Nephron (organoid): ENCODE data around the gene RASSF10.

Source experiments
- H3K27ac Mint-ChIP-seq, 3 experiments: 2 replicates each; pipeline ENCODE4 v1.8.0; 2020; ENCODE audit warnings: mixed read lengths in 3 of 3, mild to moderate bottlenecking in 2 of 3, moderate library complexity in 1 of 3
- H3K27me3 Mint-ChIP-seq: 2 replicates; pipeline ENCODE4 v1.8.0; 2021; ENCODE audit warnings: low read depth, mild to moderate bottlenecking, moderate library complexity, mixed read lengths
- H3K36me3 Mint-ChIP-seq: 2 replicates; pipeline ENCODE4 v1.8.0; 2020; ENCODE audit warnings: low read depth, mixed read lengths
- H3K4me1 Mint-ChIP-seq: 2 replicates; pipeline ENCODE4 v1.8.0; 2020; ENCODE audit warnings: mixed read lengths
- H3K4me3 Mint-ChIP-seq, 3 experiments: 2 replicates each; pipeline ENCODE4 v1.8.0; 2020; ENCODE audit warnings: mild to moderate bottlenecking in 3 of 3, mixed read lengths in 3 of 3, moderate library complexity in 2 of 3
- H3K9me3 Mint-ChIP-seq: 2 replicates; pipeline ENCODE4 v1.8.0; 2020; ENCODE audit warnings: mixed read lengths
- TF ChIP-seq, protein P1 (sequence below), 3 experiments: fragments of 200-600 bp; sonication (generic); IDR thresholded peaks; one replicate each; pipeline ENCODE4 v1.5.0; 2021; ENCODE audit warnings: antibody characterized with exemption in 3 of 3; ENCODE audit not compliant: unreplicated experiment in 3 of 3

The RASSF10 gene

DNA sequence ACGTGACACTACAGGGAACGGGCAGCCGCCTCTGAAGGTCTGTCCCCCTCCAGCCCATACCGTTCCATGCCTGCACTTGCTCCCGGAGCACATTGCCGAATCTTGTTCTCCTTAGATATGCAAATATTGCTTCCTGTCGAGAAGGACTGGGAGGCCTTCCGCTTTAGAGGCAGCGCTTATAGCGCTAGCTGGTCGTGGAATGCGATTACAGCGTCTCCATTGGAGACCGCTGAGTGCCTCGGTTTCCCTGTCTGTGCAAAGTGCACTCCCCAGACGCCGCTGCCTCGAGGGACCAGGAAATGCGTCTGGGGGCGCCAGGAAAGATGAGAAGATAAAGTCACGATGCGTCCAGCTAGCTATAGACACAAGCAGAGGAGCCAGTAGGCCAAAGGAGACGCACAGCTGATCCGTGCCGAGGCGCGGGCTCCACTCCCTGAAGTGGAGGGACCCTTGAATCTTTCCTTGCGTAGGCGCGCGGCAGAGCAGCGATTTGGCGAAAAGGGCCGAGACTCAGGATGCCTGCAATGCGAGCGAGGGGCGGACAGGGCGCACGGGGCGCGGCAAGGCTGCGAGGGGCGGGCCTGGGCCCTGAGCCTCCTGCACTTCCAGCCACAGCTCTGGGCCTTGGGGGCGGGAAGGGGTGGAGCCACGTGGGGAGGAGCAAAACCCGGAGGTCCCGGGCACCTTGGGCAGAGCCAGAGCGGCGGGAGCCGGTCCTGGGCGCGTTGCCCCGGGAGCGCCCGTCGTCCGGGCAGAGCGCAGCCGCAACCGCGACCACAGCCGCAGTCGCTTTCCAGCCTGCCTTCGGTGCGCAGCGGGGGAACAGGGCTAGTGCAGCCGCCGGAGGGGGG, at the start of gene RASSF10:
Gene RASSF10, plus strand, starts transcription at position 692 of the 851 bp plus-strand sequence. CDS start 261 bp downstream, outside the sequence.
- H3K4me3 Mint-ChIP-seq: peak within 1 kb of the TSS; percentile 88 to 92 (median 89)
- TF ChIP-seq, protein P1, sequence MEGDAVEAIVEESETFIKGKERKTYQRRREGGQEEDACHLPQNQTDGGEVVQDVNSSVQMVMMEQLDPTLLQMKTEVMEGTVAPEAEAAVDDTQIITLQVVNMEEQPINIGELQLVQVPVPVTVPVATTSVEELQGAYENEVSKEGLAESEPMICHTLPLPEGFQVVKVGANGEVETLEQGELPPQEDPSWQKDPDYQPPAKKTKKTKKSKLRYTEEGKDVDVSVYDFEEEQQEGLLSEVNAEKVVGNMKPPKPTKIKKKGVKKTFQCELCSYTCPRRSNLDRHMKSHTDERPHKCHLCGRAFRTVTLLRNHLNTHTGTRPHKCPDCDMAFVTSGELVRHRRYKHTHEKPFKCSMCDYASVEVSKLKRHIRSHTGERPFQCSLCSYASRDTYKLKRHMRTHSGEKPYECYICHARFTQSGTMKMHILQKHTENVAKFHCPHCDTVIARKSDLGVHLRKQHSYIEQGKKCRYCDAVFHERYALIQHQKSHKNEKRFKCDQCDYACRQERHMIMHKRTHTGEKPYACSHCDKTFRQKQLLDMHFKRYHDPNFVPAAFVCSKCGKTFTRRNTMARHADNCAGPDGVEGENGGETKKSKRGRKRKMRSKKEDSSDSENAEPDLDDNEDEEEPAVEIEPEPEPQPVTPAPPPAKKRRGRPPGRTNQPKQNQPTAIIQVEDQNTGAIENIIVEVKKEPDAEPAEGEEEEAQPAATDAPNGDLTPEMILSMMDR (IDR thresholded peaks at IDR 0.05; ENCODE audit: unreplicated experiment in 3 of 3): no peak
- H3K4me1 Mint-ChIP-seq: peaks cover 43% of the 10 kb centered on the region

DNA sequence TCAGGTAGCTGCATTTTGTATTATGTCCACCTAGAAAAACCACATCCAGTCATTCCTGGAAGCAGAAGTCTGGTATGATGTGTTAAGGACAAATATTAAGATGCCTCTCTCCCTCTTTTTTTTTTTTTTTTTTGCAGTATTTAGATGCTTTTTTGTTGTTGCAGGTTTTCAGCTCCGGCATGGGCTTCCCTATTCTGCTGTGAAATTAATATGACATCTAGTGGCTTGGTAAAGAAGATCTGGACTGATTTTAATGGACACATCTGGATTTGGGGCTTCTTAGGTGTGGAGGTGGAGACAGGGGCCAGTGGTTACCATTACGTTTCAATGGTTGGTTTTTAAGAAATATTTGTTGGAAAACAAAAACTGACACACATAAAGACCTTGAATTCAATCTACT, 47.5 kb upstream of the RASSF10 start:
- Mint-ChIP-seq H3K4me3 (no peak overlapping the region), H3K27me3 (peaks cover 23% of the 10 kb centered on the region), H3K27ac (no peak overlapping the region), H3K4me1 (peaks cover 4% of the 10 kb centered on the region), H3K36me3 (no peaks in the 10 kb centered on the region), H3K9me3 (peaks cover 6% of the 10 kb centered on the region)
- TF ChIP-seq, protein P1 (IDR thresholded peaks at IDR 0.05; ENCODE audit: unreplicated experiment in 3 of 3): no peak

More for the DNA sequence above, at the start of gene RASSF10:
- Mint-ChIP-seq H3K36me3 (peaks cover 5% of the 10 kb centered on the region), H3K9me3 (peaks cover 15% of the 10 kb centered on the region), H3K27ac (peak within 1 kb of the TSS in 2 of 3 experiments; percentile 71 to 95), H3K27me3 (peaks cover 100% of the 10 kb centered on the region)

DNA sequence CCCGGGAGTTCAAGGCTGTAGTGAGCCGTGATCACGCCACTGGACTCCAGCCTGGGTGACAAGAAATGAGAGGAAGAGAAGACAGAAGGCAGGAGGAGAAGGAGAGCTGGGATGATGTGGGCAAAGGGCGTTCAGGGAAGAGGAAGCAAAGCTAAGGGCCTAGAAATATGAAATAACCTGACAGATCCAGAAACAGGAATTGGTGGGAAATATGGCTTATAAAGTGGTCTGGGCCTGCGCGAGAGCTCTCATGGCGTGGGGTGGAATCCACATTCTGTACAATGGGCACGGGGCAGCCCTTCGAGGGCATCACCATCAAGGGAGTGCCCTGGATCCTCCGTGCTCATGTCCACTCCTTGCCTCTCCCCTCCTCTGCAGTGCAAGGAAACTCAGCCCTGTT, 46.8 kb upstream of the RASSF10 start:
- Mint-ChIP-seq H3K27ac (no peak overlapping the region), H3K27me3 (peaks cover 23% of the 10 kb centered on the region), H3K4me3 (no peak overlapping the region), H3K36me3 (no peaks in the 10 kb centered on the region), H3K9me3 (peaks cover 4% of the 10 kb centered on the region), H3K4me1 (peaks cover 4% of the 10 kb centered on the region)
- TF ChIP-seq, protein P1 (IDR thresholded peaks at IDR 0.05; ENCODE audit: unreplicated experiment in 3 of 3): no peak

DNA sequence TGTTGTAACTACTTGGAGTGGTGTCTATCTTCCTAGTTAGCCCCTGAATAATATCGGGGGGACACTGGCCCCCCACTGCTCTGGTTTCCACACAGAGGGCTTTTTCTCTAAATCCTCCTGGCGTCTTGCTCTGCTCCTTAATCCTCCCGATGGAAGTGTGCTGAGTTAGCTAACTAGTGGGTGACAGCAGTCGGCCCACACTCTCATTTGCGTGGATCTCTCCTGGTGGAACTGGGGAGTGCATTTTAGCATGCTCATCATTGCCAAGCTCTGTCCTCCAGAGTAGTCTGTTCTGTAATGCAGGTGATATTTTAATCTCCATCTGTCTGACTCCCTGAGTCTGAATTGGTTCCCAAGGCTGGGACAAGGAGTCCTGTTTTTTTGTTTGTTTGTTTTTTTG, 46.1 kb upstream of the RASSF10 start:
- TF ChIP-seq, protein P1 (IDR thresholded peaks at IDR 0.05; ENCODE audit: unreplicated experiment in 3 of 3): no peak
- Mint-ChIP-seq H3K4me3 (no peak overlapping the region), H3K36me3 (no peaks in the 10 kb centered on the region), H3K27ac (no peak overlapping the region), H3K9me3 (peaks cover 4% of the 10 kb centered on the region), H3K27me3 (peaks cover 23% of the 10 kb centered on the region), H3K4me1 (peaks cover 5% of the 10 kb centered on the region)

DNA sequence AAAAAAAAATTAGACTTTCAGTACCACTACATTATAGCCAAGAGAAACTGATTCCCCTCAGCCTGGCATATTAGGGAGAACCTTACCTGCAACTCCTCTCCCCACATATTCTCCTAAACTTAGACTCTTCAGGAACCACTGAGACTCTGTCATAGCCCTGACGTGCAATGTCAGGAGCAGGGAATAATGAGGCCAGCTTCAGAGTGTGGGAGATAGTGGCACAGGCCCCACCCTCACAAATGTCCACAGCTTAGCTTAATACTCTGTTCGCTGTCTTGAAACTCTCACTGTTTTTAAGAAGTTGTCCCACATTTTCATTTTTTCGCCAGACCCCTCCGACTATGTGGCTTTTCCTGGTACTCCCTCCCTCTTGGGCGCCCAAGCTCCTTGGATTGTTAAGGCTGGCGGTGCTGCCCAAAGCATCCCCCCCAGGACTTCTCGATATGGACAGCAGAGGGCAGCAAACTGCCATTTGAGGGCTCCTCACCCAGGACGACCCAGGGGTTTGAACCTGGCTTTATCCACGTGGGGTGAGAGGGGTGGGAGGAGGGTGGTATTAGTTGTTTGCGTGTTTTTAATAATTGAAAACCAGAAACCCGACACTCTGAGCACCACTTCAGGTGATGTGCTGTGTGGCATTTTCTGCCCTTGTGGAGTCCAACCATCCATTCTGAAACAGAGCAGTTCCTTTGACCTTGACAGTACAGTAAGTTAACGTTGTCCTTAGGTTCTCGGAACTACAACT, 45.2 kb upstream of the RASSF10 start:
- Mint-ChIP-seq H3K27me3 (peaks cover 23% of the 10 kb centered on the region), H3K4me1 (peaks cover 14% of the 10 kb centered on the region), H3K27ac (peak overlapping the region in 1 of 3 experiments; percentile 29), H3K36me3 (no peaks in the 10 kb centered on the region), H3K9me3 (no peaks in the 10 kb centered on the region), H3K4me3 (no peak overlapping the region)
- TF ChIP-seq, protein P1 (IDR thresholded peaks at IDR 0.05; ENCODE audit: unreplicated experiment in 3 of 3): peak; percentile 90 to 93 (median 92)
